Measurements from ENCODE around the gene ERC1. TPM values are rescaled to one million over a fixed set of nuclear protein-coding genes. Genes with fewer than 3 reads are reported as not detected.

ERC1 gene
- total RNA-seq, 6 experiments from 2014 or later = 44.1 to 48.9 (median 47.9) TPM

GRCh38 chr12:989751-990660, 1.0 kb upstream of the ERC1 start:
- Mint-ChIP-seq H3K36me3 (ENCODE audit: low read depth) (0 out of 2 replicates have a peak, but pooled peaks cover 7% of the 10 kb centered on the region), H3K27me3 (ENCODE audit: insufficient read depth) (no peaks in the 10 kb centered on the region; the same call in 1 of the 2 replicates), H3K27ac (peak overlapping the region; percentile 98), H3K4me1 (ENCODE audit: low read depth) (peaks cover 48% of the 10 kb centered on the region), H3K4me3 (peak overlapping the region; percentile 91), H3K9me3 (no peaks in the 10 kb centered on the region)
- TF ChIP-seq, protein P1, sequence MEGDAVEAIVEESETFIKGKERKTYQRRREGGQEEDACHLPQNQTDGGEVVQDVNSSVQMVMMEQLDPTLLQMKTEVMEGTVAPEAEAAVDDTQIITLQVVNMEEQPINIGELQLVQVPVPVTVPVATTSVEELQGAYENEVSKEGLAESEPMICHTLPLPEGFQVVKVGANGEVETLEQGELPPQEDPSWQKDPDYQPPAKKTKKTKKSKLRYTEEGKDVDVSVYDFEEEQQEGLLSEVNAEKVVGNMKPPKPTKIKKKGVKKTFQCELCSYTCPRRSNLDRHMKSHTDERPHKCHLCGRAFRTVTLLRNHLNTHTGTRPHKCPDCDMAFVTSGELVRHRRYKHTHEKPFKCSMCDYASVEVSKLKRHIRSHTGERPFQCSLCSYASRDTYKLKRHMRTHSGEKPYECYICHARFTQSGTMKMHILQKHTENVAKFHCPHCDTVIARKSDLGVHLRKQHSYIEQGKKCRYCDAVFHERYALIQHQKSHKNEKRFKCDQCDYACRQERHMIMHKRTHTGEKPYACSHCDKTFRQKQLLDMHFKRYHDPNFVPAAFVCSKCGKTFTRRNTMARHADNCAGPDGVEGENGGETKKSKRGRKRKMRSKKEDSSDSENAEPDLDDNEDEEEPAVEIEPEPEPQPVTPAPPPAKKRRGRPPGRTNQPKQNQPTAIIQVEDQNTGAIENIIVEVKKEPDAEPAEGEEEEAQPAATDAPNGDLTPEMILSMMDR (IDR thresholded peaks at IDR 0.05) = no peak
- DNase-seq = peak; percentile 80

DNA sequence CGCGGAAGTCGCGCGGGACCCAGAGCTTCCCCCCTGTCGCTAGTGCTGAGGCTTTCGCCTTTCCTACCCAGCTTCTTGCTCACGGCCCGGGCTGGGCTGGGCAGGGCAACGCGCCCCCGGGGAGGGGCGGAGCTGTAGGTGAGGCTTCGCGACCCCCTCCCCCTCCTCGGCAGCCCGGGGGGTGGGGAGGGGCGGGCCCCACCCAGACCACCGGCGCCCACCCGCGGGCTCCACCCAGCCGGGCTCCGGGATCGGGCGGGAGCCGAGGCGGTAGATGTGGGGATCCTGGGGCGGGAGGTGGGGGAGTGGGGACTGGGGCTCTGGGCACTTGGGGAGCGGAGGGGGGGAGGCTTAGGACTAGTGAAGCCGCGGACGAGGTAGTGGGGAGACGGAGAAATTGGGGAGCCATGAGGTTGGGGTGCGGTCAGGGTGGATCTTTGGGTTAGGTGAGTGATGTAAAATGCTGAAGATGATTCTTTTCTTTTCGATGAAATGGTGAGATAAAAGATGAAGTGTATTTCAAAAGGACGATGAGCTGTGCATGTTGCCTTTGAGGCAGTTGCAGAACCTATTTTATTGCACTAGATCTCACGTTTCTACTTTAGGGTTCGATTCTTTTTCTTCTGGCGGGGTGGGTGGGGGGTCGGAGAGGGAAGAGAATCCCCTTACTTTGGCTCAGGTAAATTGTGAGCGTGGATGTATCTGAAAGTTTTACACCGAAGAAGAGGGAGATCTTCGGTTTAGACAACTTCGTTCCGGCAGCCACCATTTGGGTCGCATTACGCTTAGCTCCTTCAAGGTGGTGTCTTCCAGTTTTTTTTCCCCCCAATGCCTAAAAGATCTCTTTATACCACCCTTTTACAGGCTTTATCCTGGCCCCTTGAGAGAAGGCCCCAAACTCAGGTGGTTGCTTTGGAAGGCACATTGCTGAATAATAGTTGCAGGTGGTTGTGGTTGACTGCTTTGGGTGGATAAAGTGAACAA, 619 bp downstream of the ERC1 start:
- Mint-ChIP-seq H3K27ac (peak overlapping the region; percentile 85), H3K4me1 (ENCODE audit: low read depth) (peaks cover 65% of the 10 kb centered on the region), H3K36me3 (ENCODE audit: low read depth) (0 out of 2 replicates have a peak, but pooled peaks cover 7% of the 10 kb centered on the region), H3K27me3 (ENCODE audit: insufficient read depth) (no peaks in the 10 kb centered on the region; the same call in 1 of the 2 replicates), H3K4me3 (peak overlapping the region; percentile 93), H3K9me3 (no peaks in the 10 kb centered on the region)
- TF ChIP-seq, protein P1 (IDR thresholded peaks at IDR 0.05) = no peak
- no peak for DNase-seq

GRCh38 chr12:992647-993046, 1.6 kb downstream of the ERC1 start:
- TF ChIP-seq, protein P1 (IDR thresholded peaks at IDR 0.05) = no peak
- Mint-ChIP-seq H3K27ac (peak overlapping the region; percentile 85; the same call in 1 of the 2 replicates), H3K36me3 (ENCODE audit: low read depth) (0 out of 2 replicates have a peak, but pooled peaks cover 7% of the 10 kb centered on the region), H3K9me3 (no peaks in the 10 kb centered on the region), H3K4me1 (ENCODE audit: low read depth) (peaks cover 74% of the 10 kb centered on the region), H3K4me3 (peak overlapping the region; percentile 93), H3K27me3 (ENCODE audit: insufficient read depth) (no peaks in the 10 kb centered on the region; the same call in 1 of the 2 replicates)
- DNase-seq = no peak

DNA sequence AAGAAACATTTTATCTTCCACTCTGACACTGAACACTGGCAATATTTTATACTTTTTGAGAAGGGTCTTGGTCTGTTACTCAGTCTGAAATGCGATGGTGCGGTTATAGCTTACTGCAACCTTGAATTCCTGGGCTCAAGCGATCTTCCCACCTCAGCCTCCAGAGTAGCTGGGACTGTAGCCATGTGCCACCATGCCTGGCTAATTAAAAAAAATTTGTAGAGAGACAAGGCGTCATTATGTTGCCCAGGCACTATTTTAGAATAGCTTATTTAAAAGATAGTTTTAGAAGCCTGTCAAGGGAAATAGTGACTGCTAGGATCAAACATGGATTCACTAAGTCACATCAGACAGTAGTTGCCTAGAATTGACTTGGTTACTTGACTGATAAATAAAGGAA, 5.9 kb downstream of the ERC1 start:
- Mint-ChIP-seq H3K27me3 (ENCODE audit: insufficient read depth) (no peaks in the 10 kb centered on the region; the same call in 1 of the 2 replicates), H3K4me3 (no peak overlapping the region), H3K4me1 (ENCODE audit: low read depth) (peaks cover 64% of the 10 kb centered on the region), H3K36me3 (ENCODE audit: low read depth) (peaks cover 5% of the 10 kb centered on the region; the same call in 1 of the 2 replicates), H3K27ac (peak overlapping the region; percentile 58; the same call in 1 of the 2 replicates), H3K9me3 (no peaks in the 10 kb centered on the region)
- TF ChIP-seq, protein P1 (IDR thresholded peaks at IDR 0.05) = no peak
- DNase-seq = no peak

DNA sequence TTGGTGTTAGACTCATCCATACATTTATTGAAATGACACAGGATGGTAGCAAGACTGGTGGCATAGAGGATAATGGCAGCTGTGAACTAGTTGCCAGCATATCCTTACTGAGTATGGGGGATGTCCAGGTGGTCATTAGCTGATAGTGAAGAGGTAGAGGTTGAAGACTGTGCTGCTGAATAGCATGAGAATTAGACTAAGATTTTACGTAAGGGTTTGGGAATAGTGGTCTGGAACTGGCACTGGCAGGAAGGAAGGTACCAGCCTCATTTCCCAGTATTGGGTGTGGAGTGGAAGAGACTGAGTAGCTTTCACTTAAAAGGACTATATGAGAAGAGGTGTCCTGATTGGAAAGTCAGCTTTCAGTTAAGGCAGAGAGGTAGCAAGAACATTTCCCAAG, 6.5 kb downstream of the ERC1 start:
- H3K4me3 Mint-ChIP-seq = no peak overlapping the region
- H3K27ac Mint-ChIP-seq = no peak overlapping the region
- TF ChIP-seq, protein P1 (IDR thresholded peaks at IDR 0.05) = no peak
- H3K36me3 Mint-ChIP-seq (ENCODE audit: low read depth) = peaks cover 5% of the 10 kb centered on the region; the same call in 1 of the 2 replicates
- DNase-seq = no peak
- no peaks in the 10 kb centered on the region; the same call in 1 of the 2 replicates for H3K27me3 Mint-ChIP-seq (ENCODE audit: insufficient read depth)
- no peaks in the 10 kb centered on the region for H3K9me3 Mint-ChIP-seq
- peaks cover 58% of the 10 kb centered on the region for H3K4me1 Mint-ChIP-seq (ENCODE audit: low read depth)

Measured in HFFc6 (cell line).